Keratinocyte (primary cell): ENCODE data around the gene NEB. TPM values are rescaled to one million over a fixed set of nuclear protein-coding genes. Genes with fewer than 3 reads are reported as not detected.

ENCODE experiments used
- DNase-seq: peaks from one replicate; pipeline ENCODE4 v3.0.0-alpha.2; 2011; ENCODE audit warnings: low read depth, missing footprints, low spot score
- FAIRE-seq: peaks from 2 replicates; lab custom pipeline; 2011; peaks lifted over from hg19 to GRCh38; lab: Jason Lieb, UNC
- H2AFZ ChIP-seq: 2 replicates; pipeline ENCODE4 v1.6.0; 2012; ENCODE audit warnings: low read length, control low read depth, inconsistent platforms; ENCODE audit not compliant: control insufficient read depth
- H3K27ac ChIP-seq: 2 replicates; pipeline ENCODE4 v1.5.1; 2011; ENCODE audit warnings: low read length; ENCODE audit not compliant: control insufficient read depth, insufficient read depth
- H3K27me3 ChIP-seq: 3 replicates; pipeline ENCODE4 v1.6.0; 2011; ENCODE audit warnings: low read length; ENCODE audit not compliant: control insufficient read depth, insufficient read depth; ENCODE audit errors: extremely low read depth
- H3K36me3 ChIP-seq, 2 experiments: 2 replicates in 1 of 2; 3 replicates in 1 of 2; pipeline ENCODE4 v1.5.1; 2011; ENCODE audit warnings: low read length in 2 of 2, mild to moderate bottlenecking in 1 of 2; ENCODE audit not compliant: control insufficient read depth in 2 of 2, insufficient read depth in 2 of 2; ENCODE audit errors: extremely low read depth in 1 of 2
- H3K4me1 ChIP-seq: 3 replicates; pipeline ENCODE4 v1.5.1; 2011; ENCODE audit warnings: low read length; ENCODE audit not compliant: control insufficient read depth, insufficient read depth; ENCODE audit errors: extremely low read depth
- H3K4me2 ChIP-seq: 3 replicates; pipeline ENCODE4 v1.6.0; 2011; ENCODE audit warnings: low read depth, low read length; ENCODE audit not compliant: control insufficient read depth, insufficient read depth; ENCODE audit errors: extremely low read depth
- H3K4me3 ChIP-seq, 3 experiments: fragments of 200-600 bp in 1 of 3; sonication (generic) in 1 of 3; 2 replicates in 2 of 3; 3 replicates in 1 of 3; pipeline ENCODE4 v1.5.1; 2011 to 2016; ENCODE audit warnings: low read length in 3 of 3, mild to moderate bottlenecking in 3 of 3, control low read depth in 2 of 3, inconsistent platforms in 1 of 3, low read depth in 1 of 3, mixed read lengths in 1 of 3, mixed run types in 1 of 3, moderate library complexity in 1 of 3; ENCODE audit not compliant: control insufficient read depth in 2 of 3, insufficient read depth in 2 of 3; ENCODE audit errors: extremely low read depth in 1 of 3
- H3K79me2 ChIP-seq: 2 replicates; pipeline ENCODE4 v1.6.0; 2012; ENCODE audit warnings: low read length; ENCODE audit not compliant: control insufficient read depth, insufficient read depth
- H3K9ac ChIP-seq: 3 replicates; pipeline ENCODE4 v1.6.0; 2011; ENCODE audit warnings: low read length; ENCODE audit not compliant: control insufficient read depth, insufficient read depth; ENCODE audit errors: extremely low read depth
- H3K9me1 ChIP-seq: 3 replicates; pipeline ENCODE4 v1.6.0; 2011; ENCODE audit warnings: low read length; ENCODE audit not compliant: control insufficient read depth, insufficient read depth; ENCODE audit errors: extremely low read depth
- H3K9me3 ChIP-seq: 2 replicates; pipeline ENCODE4 v1.5.1; 2012; ENCODE audit warnings: low read depth, low read length; ENCODE audit not compliant: control insufficient read depth
- H4K20me1 ChIP-seq: 3 replicates; pipeline ENCODE4 v1.6.0; 2011; ENCODE audit warnings: low read length; ENCODE audit not compliant: control insufficient read depth, insufficient read depth; ENCODE audit errors: extremely low read depth
- CTCF ChIP-seq, 3 experiments: IDR thresholded peaks in 1 of 3; conservative IDR thresholded peaks in 1 of 3; optimal IDR thresholded peaks in 1 of 3; 2 replicates in 2 of 3; 3 replicates in 1 of 3; pipeline versions ENCODE3 to v1.5.1; 2011; ENCODE audit warnings: low read length in 3 of 3, mild to moderate bottlenecking in 3 of 3, moderate library complexity in 2 of 3, control low read depth in 1 of 3, inconsistent platforms in 1 of 3; ENCODE audit not compliant: insufficient read depth in 2 of 3; ENCODE audit errors: extremely low read depth in 1 of 3
- EZH2 ChIP-seq: IDR thresholded peaks from one replicate; pipeline ENCODE4 v1.6.1; 2012; ENCODE audit warnings: inconsistent platforms, mild to moderate bottlenecking, low read length, moderate library complexity
- dilution Hi-C: fragments of 300-500 bp; cut with MboI; formaldehyde crosslinking; loops from one replicate; pipeline ENCODE4 v1.7.0; 2020; ENCODE audit warnings: low sequenced_read_pairs; ENCODE audit not compliant: extremely low pct_ligation_motif_present
- polyA plus RNA-seq, 5 experiments: library from polyadenylated mRNA; depleted of rRNA in 3 of 5; stranded (reverse) in 3 of 5; stranded (forward) in 1 of 5; unstranded in 1 of 5; fragments of >200 nt; gene quantifications; 1 replicate in 1 of 5; 2 replicates in 3 of 5; 3 replicates in 1 of 5; pipeline versions ENCODE4 v1.2.1 to v1.2.3, GENCODE V29; 2011 to 2012; ENCODE audit warnings: missing spikeins in 2 of 5, low read depth in 1 of 5, low replicate concordance in 1 of 5

Gene NEB
- polyA plus RNA-seq, 1 donor (not counting 4 experiments of a cell fraction or from before 2014, with no cell fraction given) = 0.67 TPM

GRCh38 chr2:151654085-151654484 is 80.2 kb downstream of the NEB start:
- H3K4me1 ChIP-seq = no peaks in the 10 kb centered on the region
- no peaks in the 10 kb centered on the region for H3K36me3 ChIP-seq
- H3K27me3 ChIP-seq = no peaks in the 10 kb centered on the region
- H3K9me3 ChIP-seq = no peaks in the 10 kb centered on the region
- FAIRE-seq (no peak), DNase-seq (no peak)
- no peak overlapping the region for H3K9ac ChIP-seq
- no peak overlapping the region for H3K27ac ChIP-seq
- H2AFZ ChIP-seq = no peak overlapping the region
- no peaks in the 10 kb centered on the region for H4K20me1 ChIP-seq
- H3K4me3 ChIP-seq = no peak overlapping the region
- no peak overlapping the region for H3K4me2 ChIP-seq
- H3K9me1 ChIP-seq = no peaks in the 10 kb centered on the region
- no peaks in the 10 kb centered on the region for H3K79me2 ChIP-seq
- TF ChIP-seq CTCF (optimal IDR thresholded peaks at IDR 0.05 in 1 of 3, IDR thresholded peaks at IDR 0.05 in 1 of 3, conservative IDR thresholded peaks at IDR 0.05 in 1 of 3; ENCODE audit: extremely low read depth in 1 of 3, insufficient read depth in 2 of 3, low read length in 3 of 3) (no peak), EZH2 (no peak)
- dilution Hi-C loops = no loop called here

GRCh38 chr2:151651274-151651673 is 83.0 kb downstream of the NEB start:
- Histone ChIP-seq H2AFZ (no peak overlapping the region), H3K79me2 (no peaks in the 10 kb centered on the region), H4K20me1 (no peaks in the 10 kb centered on the region), H3K4me3 (no peak overlapping the region), H3K27me3 (no peaks in the 10 kb centered on the region), H3K4me2 (no peak overlapping the region), H3K4me1 (no peaks in the 10 kb centered on the region), H3K9me3 (no peaks in the 10 kb centered on the region), H3K9me1 (no peaks in the 10 kb centered on the region), H3K27ac (no peak overlapping the region), H3K36me3 (no peaks in the 10 kb centered on the region), H3K9ac (no peak overlapping the region)
- dilution Hi-C loops = no loop called here
- FAIRE-seq = no peak
- no peak for DNase-seq
- no peak for TF ChIP-seq EZH2
- no peak for TF ChIP-seq CTCF (optimal IDR thresholded peaks at IDR 0.05 in 1 of 3, IDR thresholded peaks at IDR 0.05 in 1 of 3, conservative IDR thresholded peaks at IDR 0.05 in 1 of 3; ENCODE audit: extremely low read depth in 1 of 3, insufficient read depth in 2 of 3, low read length in 3 of 3)
